GM12878 (cell line): Measurements from ENCODE around the gene GUK1. TPM values are rescaled to one million over a fixed set of nuclear protein-coding genes. Genes with fewer than 3 reads are reported as not detected.

ENCODE experiments used
- ATAC-seq: fragments of 200-7000 bp; cut with Tn5 transposase; 3 replicates; pipeline ENCODE4 v1.9.1; 2020; ENCODE audit warnings: mild to moderate bottlenecking, moderate library complexity
- BruUV-seq: library from RNA; stranded (reverse); fragments of 400-500 nt; replicated peaks from 2 replicates; lab custom pipeline; 2021; lab: Mats Ljungman, UMichigan
- CTCF ChIA-PET: fragments of 300-600 bp; sonication (Branson Sonifier 250); formaldehyde crosslinking; extraction: SDS; loops from one replicate; lab custom pipeline; 2021; ENCODE audit warnings: inconsistent platforms; lab: Yijun Ruan, JAX
- POLR2A ChIA-PET: fragments of 350-600 bp; formaldehyde crosslinking; extraction: SDS; loops from one replicate; lab custom pipeline; 2021; ENCODE audit warnings: inconsistent platforms; lab: Charles Lee
- RAD21 ChIA-PET: fragments of 300-600 bp; sonication (Branson Sonifier 250); formaldehyde crosslinking; loops from one replicate; lab custom pipeline; 2023; ENCODE audit warnings: antibody characterized with exemption; ENCODE audit not compliant: unreplicated experiment; lab: Charles Lee
- SMC1A ChIA-PET: fragments of 300-600 bp; sonication (Branson Sonifier 250); formaldehyde crosslinking; loops from one replicate; lab custom pipeline; 2023; ENCODE audit not compliant: unreplicated experiment, uncharacterized antibody; lab: Charles Lee
- DNase-seq: peaks from one replicate; pipeline ENCODE4 v3.0.0-alpha.2; 2011; ENCODE audit warnings: low read depth, low spot score
- FAIRE-seq: peaks from 3 replicates; lab custom pipeline; 2011; peaks lifted over from hg19 to GRCh38; lab: Jason Lieb, UNC
- H2AFZ ChIP-seq: 2 replicates; pipeline ENCODE4 v1.6.0; 2011; ENCODE audit warnings: low read depth, low read length, control low read depth; ENCODE audit not compliant: control insufficient read depth
- H3K27ac ChIP-seq: 2 replicates; pipeline ENCODE4 v1.5.1; 2011; ENCODE audit warnings: control low read depth; ENCODE audit not compliant: control insufficient read depth, insufficient read depth
- H3K27me3 ChIP-seq, 2 experiments: replicated peaks in 1 of 2; 2 replicates each; pipeline versions ENCODE4 v1.6.0 to v1.6.1; 2011; ENCODE audit warnings: low read length in 1 of 2; ENCODE audit not compliant: control insufficient read depth in 2 of 2, insufficient read depth in 2 of 2
- H3K36me3 ChIP-seq, 2 experiments: 2 replicates each; pipeline ENCODE4 v1.5.1; 2011; ENCODE audit warnings: low read length in 1 of 2; ENCODE audit not compliant: control insufficient read depth in 2 of 2, insufficient read depth in 2 of 2
- H3K4me1 ChIP-seq: 2 replicates; pipeline ENCODE4 v1.6.1; 2011; ENCODE audit warnings: mild to moderate bottlenecking, low read length, moderate library complexity, mixed read lengths; ENCODE audit not compliant: control insufficient read depth, insufficient read depth
- H3K4me2 ChIP-seq: 2 replicates; pipeline ENCODE4 v1.6.0; 2011; ENCODE audit warnings: control low read depth; ENCODE audit not compliant: control insufficient read depth, insufficient read depth
- H3K4me3 ChIP-seq: fragments of 200-600 bp; sonication (generic); 2 replicates; pipeline ENCODE4 v1.5.1; 2016
- H3K79me2 ChIP-seq: 2 replicates; pipeline ENCODE4 v1.6.0; 2011; ENCODE audit warnings: low read length; ENCODE audit not compliant: control insufficient read depth, insufficient read depth
- H3K9ac ChIP-seq: 2 replicates; pipeline ENCODE4 v1.8.0; 2011; ENCODE audit warnings: low read length, control low read depth, mixed read lengths; ENCODE audit not compliant: control insufficient read depth, insufficient read depth
- H3K9me3 ChIP-seq: replicated peaks from 3 replicates; pipeline ENCODE4 v1.5.1; 2011; ENCODE audit warnings: mild to moderate bottlenecking, low read length; ENCODE audit not compliant: control insufficient read depth, insufficient read depth
- H4K20me1 ChIP-seq: 2 replicates; pipeline ENCODE4 v1.6.0; 2011; ENCODE audit not compliant: control insufficient read depth, insufficient read depth
- BHLHE40 ChIP-seq, 2 experiments: fragments of 450-650 bp in 1 of 2; IDR thresholded peaks; 2 replicates each; pipeline ENCODE4 v1.6.1; 2011 to 2017; ENCODE audit warnings: low read depth in 2 of 2, borderline replicate concordance in 1 of 2, improper control_type of control experiment in 1 of 2, low read length in 1 of 2, mild to moderate bottlenecking in 1 of 2
- CEBPZ ChIP-seq: fragments of 150-350 bp; IDR thresholded peaks from 2 replicates; pipeline ENCODE4 v1.6.1; 2016; ENCODE audit warnings: low read depth, low read length
- EED ChIP-seq: sonication (generic); IDR thresholded peaks from 2 replicates; pipeline ENCODE4 v1.6.1; 2016; ENCODE audit warnings: antibody characterized with exemption, low read depth
- IRF3 ChIP-seq: fragments of 450-650 bp; IDR thresholded peaks from 2 replicates; pipeline ENCODE4 v1.6.1; 2014; ENCODE audit warnings: mild to moderate bottlenecking
- JUND ChIP-seq: IDR thresholded peaks from 2 replicates; pipeline ENCODE4 v1.6.1; 2012; ENCODE audit warnings: low read depth, mild to moderate bottlenecking, low read length, improper control_type of control experiment, moderate library complexity
- PKNOX1 ChIP-seq: fragments of 450-650 bp; IDR thresholded peaks from 2 replicates; pipeline ENCODE4 v1.6.1; 2016; ENCODE audit warnings: mild to moderate bottlenecking
- POLR2A ChIP-seq: IDR thresholded peaks from 2 replicates; pipeline ENCODE4 v1.6.1; 2011; ENCODE audit warnings: low read depth, mild to moderate bottlenecking, low read length
- RCOR1 ChIP-seq: conservative IDR thresholded peaks from 2 replicates; pipeline ENCODE4 v1.6.1; 2012; ENCODE audit warnings: low read depth, low read length, improper control_type of control experiment
- SIX5 ChIP-seq: IDR thresholded peaks from 2 replicates; pipeline ENCODE4 v1.6.1; 2011; ENCODE audit warnings: mild to moderate bottlenecking, low read depth, low read length, moderate library complexity; ENCODE audit not compliant: severe bottlenecking
- YY1 ChIP-seq: IDR thresholded peaks from 2 replicates; pipeline ENCODE4 v1.6.1; 2011; ENCODE audit warnings: low read depth, mild to moderate bottlenecking, low read length
- ZBTB4 ChIP-seq: fragments of 450-650 bp; formaldehyde crosslinking; IDR thresholded peaks from 2 replicates; pipeline ENCODE4 v1.4.0; 2022; ENCODE audit warnings: mild to moderate bottlenecking, moderate library complexity
- WGBS: methylation state at CpG from one replicate; pipeline ENCODE4 v1.1.6; 2016; ENCODE audit warnings: low lambda C conversion rate; ENCODE audit not compliant: insufficient replicate concordance, insufficient coverage; ENCODE audit errors: missing lambda C conversion rate; 5-methylcytosine and 5-hydroxymethylcytosine counted together
- in situ Hi-C: fragments of 300-500 bp; cut with MboI; formaldehyde crosslinking; loops from 9 replicates; pipeline ENCODE4 v1.14.3; 2018; ENCODE audit warnings: mixed read lengths
- intact Hi-C: fragments of 100-400 bp; cut with micrococcal nuclease; formaldehyde crosslinking; loops from one replicate; pipeline ENCODE4 v1.14.2; 2022; ENCODE audit not compliant: unreplicated experiment
- polyA plus RNA-seq, 11 experiments: library from polyadenylated mRNA; depleted of rRNA in 4 of 11; unstranded in 6 of 11; stranded (reverse) in 5 of 11; fragments of >200 nt; fragmentation: Nextera tagmentation in 4 of 11; fragmentation: Illumina TruSeq in 1 of 11; extraction: Ambion mirVana in 4 of 11; extraction: Trizol in 1 of 11; gene quantifications; 1 replicate in 1 of 11; 2 replicates in 10 of 11; pipeline versions ENCODE4 v1.2.1 to v1.2.3, GENCODE V29; 2011 to 2016; ENCODE audit warnings: inconsistent platforms in 2 of 11, missing spikeins in 2 of 11, low read depth in 1 of 11
- total RNA-seq, 4 experiments: library from RNA; depleted of rRNA in 3 of 4; stranded (reverse); fragments of >200 nt in 3 of 4; fragmentation: Illumina TruSeq in 1 of 4; extraction: Trizol in 1 of 4; gene quantifications; 2 replicates each; pipeline versions ENCODE4 v1.2.1 to v1.2.3, GENCODE V29; 2013 to 2021

Gene GUK1
- total and polyA plus RNA-seq, 10 of the 15 experiments (the other 5 are each of a cell fraction or from before 2014, with no cell fraction given), result 6.3 to 357 (median 203) TPM

- TF ChIP-seq POLR2A (no peak), JUND (no peak), EED (no peak), SIX5 (no peak)
Observed at GRCh38 chr1:228171221-228171891, 31.3 kb downstream of the GUK1 start (continued).

- ATAC-seq (no peak), FAIRE-seq (no peak), DNase-seq (no peak)
- RAD21 ChIA-PET, result no interaction called here
- H3K36me3 ChIP-seq, result peaks cover 0 to 5% of the 10 kb centered on the region in 2 experiments; a peak in 2 of 4 replicates
- intact Hi-C loops (no loop called here), in situ Hi-C loops (loop anchor here (5.0 kb wide), 1 partner anchor 36 kb away; no protein-coding TSS in a partner anchor)
- no peak overlapping the region for H3K4me3 ChIP-seq
- CTCF ChIA-PET, result interaction anchor here (0.8 kb wide), 1 partner anchor 40 kb away, joined by 3 read pairs; no protein-coding TSS in a partner anchor
- H3K27ac ChIP-seq, result no peak overlapping the region
- no peaks in the 10 kb centered on the region for H3K9me3 ChIP-seq
- SMC1A ChIA-PET, result no interaction called here
- H3K4me2 ChIP-seq, result peak overlapping the region; percentile 30
- no peak overlapping the region for H2AFZ ChIP-seq
- H3K79me2 ChIP-seq, result no peaks in the 10 kb centered on the region
- no TSS peak for BruUV-seq
- WGBS, result 63% methylated on average over 18 of the region's 21 CpGs
- peaks cover 6% of the 10 kb centered on the region for H3K4me1 ChIP-seq
- H3K27me3 ChIP-seq, result no peaks in the 10 kb centered on the region
- no peaks in the 10 kb centered on the region for H4K20me1 ChIP-seq
- POLR2A ChIA-PET, result no interaction called here
- H3K9ac ChIP-seq, result no peak overlapping the region
- no peak for TF ChIP-seq IRF3
- TF ChIP-seq BHLHE40 (IDR thresholded peaks at IDR 0.05; ENCODE audit: borderline replicate concordance in 1 of 2, low read depth in 2 of 2, low read length in 1 of 2), result no peak
- TF ChIP-seq ZBTB4 (CRISPR knock-in tag), result no peak
- TF ChIP-seq RCOR1, result no peak
- TF ChIP-seq YY1, result no peak
- no peak for TF ChIP-seq PKNOX1
- TF ChIP-seq CEBPZ, result no peak
Observed at GRCh38 chr1:228172591-228173527, 32.8 kb downstream of the GUK1 start.
